Measurements from ENCODE around the gene RPL13A.

DNA sequence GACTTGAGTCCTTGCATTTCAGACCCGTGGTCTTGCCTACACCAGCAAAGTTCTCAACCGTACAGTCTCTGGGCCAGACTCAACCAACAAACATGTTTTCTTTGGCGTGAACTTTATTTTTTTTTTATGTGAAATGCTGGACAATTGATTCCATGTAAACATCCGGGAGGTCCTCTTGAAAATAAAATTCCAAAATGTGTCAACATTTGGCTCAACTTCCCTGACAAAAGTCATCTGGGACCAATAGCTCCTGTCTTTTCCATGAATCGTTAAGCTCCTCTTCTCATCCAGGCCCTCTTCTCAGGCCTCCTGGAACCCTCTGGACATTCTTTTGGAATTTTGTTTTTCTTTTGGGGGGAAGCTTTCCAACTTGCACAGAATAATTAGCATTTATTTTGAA, 31.6 kb upstream of the RPL13A start:
- TF ChIP-seq CTCF (IDR thresholded peaks at IDR 0.05) (no peak), POLR2A (IDR thresholded peaks at IDR 0.05) (no peak)

Data from uterus (tissue), 2 donors.